Measurements from ENCODE around the gene KCNT2.
"Not testable (repeated sequence)": the region's sequence is repeated elsewhere in the genome, so short reads cannot be mapped to it uniquely, and the experiment has no call there.

Gene KCNT2

DNA sequence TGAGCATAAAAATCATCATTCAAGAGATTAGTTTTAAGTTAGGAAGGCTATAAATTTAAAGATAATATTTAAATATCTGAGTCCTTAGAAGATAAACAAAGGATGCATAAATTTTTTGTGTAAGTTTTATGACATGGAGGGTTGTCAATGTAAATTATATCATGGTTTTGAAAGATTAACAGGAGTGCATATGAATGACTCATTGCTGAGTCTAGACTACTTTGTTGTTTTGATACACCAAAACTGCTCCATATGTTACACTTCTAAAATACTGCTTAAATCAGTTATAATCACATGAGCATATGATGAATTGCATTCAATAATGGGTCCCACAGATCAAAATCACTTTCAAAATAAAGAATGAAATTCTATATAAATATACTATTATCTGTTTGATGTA lies 312.5 kb downstream of the KCNT2 start:
- Histone ChIP-seq H3K9ac (ENCODE audit: low read depth, low read length) (no peak overlapping the region), H3K9me3 (ENCODE audit: control insufficient read depth, insufficient read depth, low read length) (no peaks in the 10 kb centered on the region), H3K27me3 (ENCODE audit: control insufficient read depth, insufficient read depth, low read length) (no peaks in the 10 kb centered on the region), H3K4me3 (ENCODE audit: low read depth, low read length) (no peak overlapping the region), H3K36me3 (ENCODE audit: control insufficient read depth, insufficient read depth, low read length) (no peaks in the 10 kb centered on the region), H3K4me1 (ENCODE audit: control insufficient read depth, insufficient read depth, low read length) (no peaks in the 10 kb centered on the region)

DNA sequence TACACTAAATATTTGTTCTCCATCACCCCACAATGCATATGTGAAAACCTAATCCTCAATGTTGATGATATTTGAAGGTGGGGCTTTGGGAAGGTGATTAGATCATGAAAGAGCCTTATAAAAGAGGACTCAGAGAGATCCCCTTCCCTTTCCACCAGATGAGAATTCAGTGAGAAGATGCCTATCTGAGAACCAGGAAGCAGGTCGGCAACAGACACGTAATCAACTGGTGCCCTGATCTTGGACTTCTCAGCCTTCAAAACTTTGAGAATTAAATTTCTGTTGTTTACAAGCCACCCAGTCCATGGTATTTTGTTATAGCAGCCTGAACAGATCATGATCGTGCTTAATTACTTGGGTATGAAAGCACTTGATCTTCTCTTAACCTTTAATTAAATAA lies 329.4 kb downstream of the KCNT2 start:
- no peaks in the 10 kb centered on the region for H3K36me3 ChIP-seq (ENCODE audit: control insufficient read depth, insufficient read depth, low read length)
- H3K4me3 ChIP-seq (ENCODE audit: low read depth, low read length), result no peak overlapping the region
- H3K9me3 ChIP-seq (ENCODE audit: control insufficient read depth, insufficient read depth, low read length), result no peaks in the 10 kb centered on the region
- H3K27me3 ChIP-seq (ENCODE audit: control insufficient read depth, insufficient read depth, low read length), result no peaks in the 10 kb centered on the region
- no peak overlapping the region for H3K9ac ChIP-seq (ENCODE audit: low read depth, low read length)
- H3K4me1 ChIP-seq (ENCODE audit: control insufficient read depth, insufficient read depth, low read length), result no peaks in the 10 kb centered on the region

DNA sequence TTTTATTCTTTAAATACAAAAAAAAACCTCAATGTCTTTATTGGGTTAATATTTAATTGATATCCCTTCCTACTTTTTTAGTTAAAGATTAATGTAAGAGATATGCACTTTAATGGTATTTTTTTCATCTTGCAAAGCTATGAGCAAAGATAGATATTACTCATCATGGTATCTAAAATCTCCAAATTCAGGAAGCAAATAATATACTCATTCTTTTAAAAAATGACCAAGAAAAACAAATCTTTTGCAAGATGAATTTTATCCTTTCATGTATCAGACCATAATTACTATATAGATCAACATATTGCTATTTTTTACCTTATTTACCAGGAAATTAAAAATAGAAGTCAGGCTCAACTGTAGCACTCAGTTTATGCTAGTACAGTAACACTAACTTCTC lies 330.4 kb downstream of the KCNT2 start:
- no peaks in the 10 kb centered on the region for H3K27me3 ChIP-seq (ENCODE audit: control insufficient read depth, insufficient read depth, low read length)
- H3K4me1 ChIP-seq (ENCODE audit: control insufficient read depth, insufficient read depth, low read length), result no peaks in the 10 kb centered on the region
- no peak overlapping the region for H3K4me3 ChIP-seq (ENCODE audit: low read depth, low read length)
- no peak overlapping the region for H3K9ac ChIP-seq (ENCODE audit: low read depth, low read length)
- H3K36me3 ChIP-seq (ENCODE audit: control insufficient read depth, insufficient read depth, low read length), result no peaks in the 10 kb centered on the region
- no peaks in the 10 kb centered on the region for H3K9me3 ChIP-seq (ENCODE audit: control insufficient read depth, insufficient read depth, low read length)

DNA sequence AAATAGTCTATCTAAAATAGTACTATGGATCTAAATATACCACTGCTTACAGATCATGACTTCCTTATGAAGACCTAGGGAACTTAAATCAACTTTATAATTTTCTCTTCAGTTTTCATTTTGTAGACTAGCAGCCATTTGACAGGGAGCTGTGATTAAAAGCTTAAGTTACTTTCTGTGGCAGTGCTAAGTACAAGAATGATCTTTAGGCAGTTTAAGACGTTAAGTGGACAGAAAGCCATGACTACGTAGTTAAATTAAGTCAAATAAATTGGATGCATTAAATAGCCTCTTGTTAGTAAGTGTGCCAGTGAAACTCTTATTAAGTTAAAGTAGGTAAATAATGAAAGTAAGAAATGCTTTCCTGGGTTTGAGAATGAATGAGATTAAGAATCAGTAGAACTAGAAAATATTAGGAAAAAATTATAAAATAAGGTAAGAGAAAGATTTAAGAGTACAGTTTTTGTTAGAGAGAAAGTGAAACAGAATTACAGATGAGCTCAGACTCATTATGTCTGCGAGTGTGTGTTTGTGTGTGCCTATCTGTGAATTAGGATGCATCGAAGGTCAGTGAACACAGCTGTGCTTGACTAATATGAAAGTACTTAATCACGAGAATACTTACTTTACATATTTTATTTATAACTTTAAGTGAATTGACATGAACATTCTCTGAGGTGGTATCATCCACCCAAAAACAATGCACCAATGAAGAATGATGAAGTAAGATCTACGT lies 336.9 kb downstream of the KCNT2 start:
- H3K4me3 ChIP-seq (ENCODE audit: low read depth, low read length), result no peak overlapping the region
- H3K36me3 ChIP-seq (ENCODE audit: control insufficient read depth, insufficient read depth, low read length), result no peaks in the 10 kb centered on the region
- no peak overlapping the region for H3K9ac ChIP-seq (ENCODE audit: low read depth, low read length)
- H3K27me3 ChIP-seq (ENCODE audit: control insufficient read depth, insufficient read depth, low read length), result no peaks in the 10 kb centered on the region
- no peaks in the 10 kb centered on the region for H3K4me1 ChIP-seq (ENCODE audit: control insufficient read depth, insufficient read depth, low read length)
- no peaks in the 10 kb centered on the region for H3K9me3 ChIP-seq (ENCODE audit: control insufficient read depth, insufficient read depth, low read length)

DNA sequence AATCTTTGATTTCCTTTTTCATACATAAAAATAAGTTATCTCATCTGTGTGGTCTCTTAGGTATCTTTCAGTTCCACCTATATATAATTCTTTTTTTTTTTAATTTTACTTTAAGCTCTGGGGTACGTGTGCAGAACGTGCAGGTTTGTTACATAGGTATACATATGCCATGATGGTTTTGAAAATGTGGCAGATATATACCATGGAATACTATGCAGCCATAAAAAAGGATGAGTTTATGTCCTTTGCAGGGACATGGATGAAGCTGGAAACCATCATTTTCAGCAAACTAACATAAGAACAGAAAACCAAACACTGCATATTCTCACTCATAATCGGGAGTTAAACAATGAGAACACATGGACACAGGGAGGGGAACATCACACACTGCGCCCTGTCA lies 345.2 kb downstream of the KCNT2 start:
- H3K4me3 ChIP-seq (ENCODE audit: low read depth, low read length); H3K27me3 ChIP-seq (ENCODE audit: control insufficient read depth, insufficient read depth, low read length); H3K9ac ChIP-seq (ENCODE audit: low read depth, low read length); H3K4me1 ChIP-seq (ENCODE audit: control insufficient read depth, insufficient read depth, low read length); H3K9me3 ChIP-seq (ENCODE audit: control insufficient read depth, insufficient read depth, low read length); H3K36me3 ChIP-seq (ENCODE audit: control insufficient read depth, insufficient read depth, low read length): not testable (repeated sequence)

DNA sequence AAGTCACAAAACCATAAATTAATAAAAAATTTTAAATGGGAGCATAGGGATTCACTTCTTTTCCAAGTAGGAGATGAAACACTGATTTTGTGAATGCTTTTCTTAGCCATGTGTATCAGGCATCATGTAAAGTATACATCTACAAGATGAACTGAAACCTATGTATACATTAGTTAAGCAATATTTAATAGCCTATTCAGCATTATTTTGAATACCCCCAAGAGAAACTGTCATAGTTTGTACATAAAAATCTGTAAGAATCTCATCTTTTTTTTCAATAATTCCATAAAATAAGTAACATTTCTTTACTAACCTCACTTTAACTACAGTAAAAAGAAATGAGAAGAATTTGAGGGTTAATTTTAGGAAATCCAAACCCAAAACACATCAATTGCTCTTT lies 348.0 kb downstream of the KCNT2 start:
- no peaks in the 10 kb centered on the region for H3K36me3 ChIP-seq (ENCODE audit: control insufficient read depth, insufficient read depth, low read length)
- no peaks in the 10 kb centered on the region for H3K9me3 ChIP-seq (ENCODE audit: control insufficient read depth, insufficient read depth, low read length)
- H3K27me3 ChIP-seq (ENCODE audit: control insufficient read depth, insufficient read depth, low read length), result no peaks in the 10 kb centered on the region
- no peak overlapping the region for H3K9ac ChIP-seq (ENCODE audit: low read depth, low read length)
- peaks cover 6% of the 10 kb centered on the region for H3K4me1 ChIP-seq (ENCODE audit: control insufficient read depth, insufficient read depth, low read length)
- no peak overlapping the region for H3K4me3 ChIP-seq (ENCODE audit: low read depth, low read length)

DNA sequence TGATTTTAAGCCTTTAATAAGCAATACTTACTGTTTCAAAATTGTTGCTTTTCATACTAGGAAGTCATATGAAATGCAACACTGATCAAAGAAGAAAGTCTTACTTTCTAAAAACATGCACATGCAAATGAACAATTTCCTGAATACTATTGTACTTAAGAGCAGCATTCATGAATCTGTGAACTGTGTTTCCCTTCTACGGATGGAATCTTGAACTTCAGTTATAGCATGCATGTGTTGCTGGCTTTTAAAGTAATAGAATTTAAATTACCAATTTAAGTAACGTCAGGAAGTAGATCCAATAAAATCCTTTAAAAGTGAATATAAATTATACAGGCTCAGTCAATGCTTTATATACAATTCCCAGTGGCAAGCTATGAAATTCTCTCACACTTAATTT lies 348.9 kb downstream of the KCNT2 start:
- Histone ChIP-seq H3K4me1 (ENCODE audit: control insufficient read depth, insufficient read depth, low read length) (no peaks in the 10 kb centered on the region), H3K27me3 (ENCODE audit: control insufficient read depth, insufficient read depth, low read length) (no peaks in the 10 kb centered on the region), H3K36me3 (ENCODE audit: control insufficient read depth, insufficient read depth, low read length) (no peaks in the 10 kb centered on the region), H3K9ac (ENCODE audit: low read depth, low read length) (no peak overlapping the region), H3K4me3 (ENCODE audit: low read depth, low read length) (no peak overlapping the region), H3K9me3 (ENCODE audit: control insufficient read depth, insufficient read depth, low read length) (no peaks in the 10 kb centered on the region)

DNA sequence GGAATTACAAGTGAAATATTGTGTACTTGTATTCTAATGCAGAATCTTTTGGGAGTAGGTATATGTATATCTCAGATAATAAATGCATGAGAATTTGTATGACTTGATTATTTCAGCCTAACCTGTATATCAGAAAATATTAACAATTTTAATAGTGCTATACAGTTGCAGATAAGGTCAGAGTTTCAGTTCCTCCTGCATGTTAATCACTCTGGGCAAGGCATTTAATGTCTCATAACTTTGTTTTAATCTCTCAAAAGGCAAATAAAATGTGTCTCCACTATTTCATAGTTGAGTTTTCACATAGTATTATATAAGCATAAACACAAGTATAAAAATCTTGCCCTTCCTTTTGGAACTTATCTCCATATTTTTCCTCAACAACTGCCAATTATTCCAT lies 352.5 kb downstream of the KCNT2 start:
- no peak overlapping the region for H3K4me3 ChIP-seq (ENCODE audit: low read depth, low read length)
- no peaks in the 10 kb centered on the region for H3K9me3 ChIP-seq (ENCODE audit: control insufficient read depth, insufficient read depth, low read length)
- no peak overlapping the region for H3K9ac ChIP-seq (ENCODE audit: low read depth, low read length)
- H3K27me3 ChIP-seq (ENCODE audit: control insufficient read depth, insufficient read depth, low read length), result no peaks in the 10 kb centered on the region
- no peaks in the 10 kb centered on the region for H3K36me3 ChIP-seq (ENCODE audit: control insufficient read depth, insufficient read depth, low read length)
- H3K4me1 ChIP-seq (ENCODE audit: control insufficient read depth, insufficient read depth, low read length), result no peaks in the 10 kb centered on the region

DNA sequence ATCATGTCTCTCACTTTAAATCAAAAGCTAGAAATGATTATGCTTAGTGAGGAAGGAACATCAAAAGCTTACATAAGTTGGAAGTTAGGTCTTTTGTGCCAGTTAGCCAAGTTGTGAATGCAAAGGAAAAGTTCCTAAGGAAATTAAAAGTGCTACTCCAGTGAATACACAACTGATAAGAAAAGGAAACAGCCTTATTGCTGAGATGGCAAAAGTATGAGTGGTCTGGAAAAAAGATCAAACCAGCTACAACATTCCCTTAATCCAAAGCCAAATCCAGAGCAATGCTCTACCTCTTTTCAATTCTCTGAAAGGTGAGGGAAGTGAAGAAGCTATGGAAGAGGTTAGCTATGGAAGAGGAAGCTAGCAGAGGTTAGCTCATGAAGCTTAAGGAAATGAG lies 378.7 kb downstream of the KCNT2 start:
- H3K9me3 ChIP-seq (ENCODE audit: control insufficient read depth, insufficient read depth, low read length), result no peaks in the 10 kb centered on the region
- no peaks in the 10 kb centered on the region for H3K4me1 ChIP-seq (ENCODE audit: control insufficient read depth, insufficient read depth, low read length)
- no peaks in the 10 kb centered on the region for H3K27me3 ChIP-seq (ENCODE audit: control insufficient read depth, insufficient read depth, low read length)
- H3K36me3 ChIP-seq (ENCODE audit: control insufficient read depth, insufficient read depth, low read length), result no peaks in the 10 kb centered on the region
- no peak overlapping the region for H3K9ac ChIP-seq (ENCODE audit: low read depth, low read length)
- no peak overlapping the region for H3K4me3 ChIP-seq (ENCODE audit: low read depth, low read length)

DNA sequence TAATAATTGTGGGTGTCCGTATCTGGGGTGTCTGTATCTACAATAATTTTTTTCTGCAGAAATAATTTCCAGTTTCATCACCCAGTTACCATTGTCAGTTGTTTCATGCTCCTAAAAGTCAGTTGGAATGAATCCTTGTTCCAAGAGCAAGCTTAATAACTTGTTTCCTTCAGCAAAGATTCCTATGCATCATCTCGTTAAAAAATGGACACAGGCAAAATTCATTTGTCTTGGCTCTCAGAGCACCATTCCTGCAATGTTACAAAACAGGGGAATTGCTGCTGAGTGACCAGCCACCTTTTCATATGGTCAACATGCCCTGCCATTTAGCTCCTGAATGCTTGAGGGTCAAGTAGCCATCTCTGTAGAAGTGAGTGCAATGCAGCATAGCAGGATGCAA lies 393.4 kb downstream of the KCNT2 start:
- Histone ChIP-seq H3K9me3 (ENCODE audit: control insufficient read depth, insufficient read depth, low read length) (no peaks in the 10 kb centered on the region), H3K9ac (ENCODE audit: low read depth, low read length) (no peak overlapping the region), H3K36me3 (ENCODE audit: control insufficient read depth, insufficient read depth, low read length) (no peaks in the 10 kb centered on the region), H3K4me1 (ENCODE audit: control insufficient read depth, insufficient read depth, low read length) (peaks cover 2% of the 10 kb centered on the region), H3K27me3 (ENCODE audit: control insufficient read depth, insufficient read depth, low read length) (no peaks in the 10 kb centered on the region), H3K4me3 (ENCODE audit: low read depth, low read length) (no peak overlapping the region)

DNA sequence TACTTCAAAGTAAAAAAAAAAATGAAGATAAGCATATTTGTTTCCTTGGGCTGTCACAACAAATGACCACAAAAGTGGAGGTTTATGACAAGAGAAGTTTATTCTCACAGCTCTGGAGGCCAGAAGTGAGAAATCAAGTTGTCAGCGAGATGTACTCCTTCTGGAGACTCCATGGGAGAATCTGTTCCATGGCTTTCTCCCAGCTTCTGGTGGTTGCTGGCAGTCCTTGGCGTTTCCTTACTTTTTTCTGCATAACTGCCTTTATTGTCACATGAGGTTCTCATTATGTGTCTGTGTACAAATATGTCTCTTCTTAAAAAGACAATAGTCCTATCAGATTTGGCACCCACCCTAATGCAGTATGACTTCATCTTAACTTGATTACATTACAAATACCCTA lies 398.3 kb downstream of the KCNT2 start:
- Histone ChIP-seq H3K4me3 (ENCODE audit: low read depth, low read length) (no peak overlapping the region), H3K9ac (ENCODE audit: low read depth, low read length) (no peak overlapping the region), H3K36me3 (ENCODE audit: control insufficient read depth, insufficient read depth, low read length) (no peaks in the 10 kb centered on the region), H3K9me3 (ENCODE audit: control insufficient read depth, insufficient read depth, low read length) (no peaks in the 10 kb centered on the region), H3K27me3 (ENCODE audit: control insufficient read depth, insufficient read depth, low read length) (no peaks in the 10 kb centered on the region), H3K4me1 (ENCODE audit: control insufficient read depth, insufficient read depth, low read length) (no peaks in the 10 kb centered on the region)

DNA sequence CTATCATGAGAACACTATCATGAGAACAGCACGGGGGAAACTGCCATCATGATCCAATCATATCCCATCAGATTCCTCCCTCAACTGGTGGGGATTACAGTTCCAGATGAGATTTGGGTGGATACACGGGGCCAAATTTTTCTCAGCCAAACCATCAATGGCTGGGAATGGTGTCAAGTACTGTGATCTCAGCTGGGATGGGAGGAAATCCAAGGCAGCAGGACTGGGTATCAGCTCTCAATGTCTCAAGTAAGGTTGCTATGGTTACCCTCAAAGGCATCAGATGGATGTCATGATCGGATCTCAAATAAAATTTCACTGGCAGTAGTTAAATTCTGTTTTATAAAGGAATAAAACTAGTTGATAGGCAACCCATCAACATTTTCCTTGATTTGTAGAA lies 399.0 kb downstream of the KCNT2 start:
- no peaks in the 10 kb centered on the region for H3K4me1 ChIP-seq (ENCODE audit: control insufficient read depth, insufficient read depth, low read length)

More for the DNA sequence above, 399.0 kb downstream of the KCNT2 start:
- Histone ChIP-seq H3K27me3 (ENCODE audit: control insufficient read depth, insufficient read depth, low read length) (no peaks in the 10 kb centered on the region), H3K4me3 (ENCODE audit: low read depth, low read length) (no peak overlapping the region), H3K36me3 (ENCODE audit: control insufficient read depth, insufficient read depth, low read length) (no peaks in the 10 kb centered on the region), H3K9ac (ENCODE audit: low read depth, low read length) (no peak overlapping the region), H3K9me3 (ENCODE audit: control insufficient read depth, insufficient read depth, low read length) (no peaks in the 10 kb centered on the region)

All from iPS-15b (cell line).